Activated CD8-positive, alpha-beta memory T cell treated with anti-CD3 and anti-CD28 coated beads, Interleukin-2, amount 10 ng/mL, durations not matched to agents 7 days and 5 days (primary cell): ENCODE results near the gene AS3MT. TPM values are rescaled to one million over a fixed set of nuclear protein-coding genes. Genes with fewer than 3 reads are reported as not detected.
A peak's percentile ranks its signal among the peaks of the same experiment; 100 is the strongest.
"Not testable (repeated sequence)": the region's sequence is repeated elsewhere in the genome, so short reads cannot be mapped to it uniquely, and the experiment has no call there.

ENCODE experiments used
- ATAC-seq: fragments of 150-1000 bp; cut with Tn5 transposase; one replicate; pipeline ENCODE4 v1.10.0; 2021; ENCODE audit warnings: moderate library complexity
- CTCF ChIA-PET: fragments of 350-600 bp; sonication (Branson Sonifier 250); formaldehyde crosslinking; loops from one replicate; lab custom pipeline; 2021; ENCODE audit warnings: antibody characterized with exemption; lab: Charles Lee
- DNase-seq: peaks from one replicate; pipeline ENCODE4 v3.0.0-alpha.2; 2020
- H3K27ac Mint-ChIP-seq: one replicate; pipeline ENCODE4 v1.8.0; 2021; ENCODE audit warnings: mild to moderate bottlenecking, mixed read lengths
- H3K27me3 Mint-ChIP-seq: one replicate; pipeline ENCODE4 v1.8.0; 2021; ENCODE audit warnings: mixed read lengths
- H3K36me3 Mint-ChIP-seq: one replicate; pipeline ENCODE4 v1.8.0; 2021; ENCODE audit warnings: mild to moderate bottlenecking, mixed read lengths
- H3K4me1 Mint-ChIP-seq: one replicate; pipeline ENCODE4 v1.8.0; 2021; ENCODE audit warnings: mixed read lengths
- H3K4me3 Mint-ChIP-seq: one replicate; pipeline ENCODE4 v1.8.0; 2021; ENCODE audit warnings: mild to moderate bottlenecking, moderate library complexity, mixed read lengths
- H3K9me3 Mint-ChIP-seq: one replicate; pipeline ENCODE4 v1.8.0; 2022; ENCODE audit warnings: low read depth, mixed read lengths
- total RNA-seq, 2 experiments: library from RNA; stranded (reverse); gene quantifications; one replicate each; pipeline ENCODE4 v1.2.3, GENCODE V29; 2021

The AS3MT gene
- total RNA-seq, 2 experiments from 2014 or later = 0.41 TPM; not detected in 1

- H3K36me3 Mint-ChIP-seq, ATAC-seq, H3K9me3 Mint-ChIP-seq, H3K4me1 Mint-ChIP-seq, H3K27ac Mint-ChIP-seq, DNase-seq, H3K4me3 Mint-ChIP-seq: not testable (repeated sequence)
- peaks cover 22% of the 10 kb centered on the region for H3K27me3 Mint-ChIP-seq
- CTCF ChIA-PET = interaction anchor here (3.8 kb wide), 1 partner anchor 64 kb away, joined by 38 read pairs; no protein-coding TSS in a partner anchor
Measured at GRCh38 chr10:102838276-102838927, 30.9 kb upstream of the AS3MT start.

GRCh38 chr10:102841827-102842345 lies 27.4 kb upstream of the AS3MT start:
- H3K4me1 Mint-ChIP-seq = no peaks in the 10 kb centered on the region
- no peak overlapping the region for H3K4me3 Mint-ChIP-seq
- H3K9me3 Mint-ChIP-seq = no peaks in the 10 kb centered on the region
- H3K36me3 Mint-ChIP-seq = no peaks in the 10 kb centered on the region
- peaks cover 24% of the 10 kb centered on the region for H3K27me3 Mint-ChIP-seq
- no peak for ATAC-seq
- CTCF ChIA-PET = no interaction called here
- no peak overlapping the region for H3K27ac Mint-ChIP-seq
- DNase-seq = no peak

GRCh38 chr10:102843139-102843538 lies 26.1 kb upstream of the AS3MT start:
- CTCF ChIA-PET = interaction anchor here (1.5 kb wide), 1 partner anchor 227 kb away, joined by 3 read pairs; no protein-coding TSS in a partner anchor
- not testable (repeated sequence) for H3K4me3 Mint-ChIP-seq, H3K4me1 Mint-ChIP-seq, H3K9me3 Mint-ChIP-seq, H3K36me3 Mint-ChIP-seq, DNase-seq, H3K27ac Mint-ChIP-seq, ATAC-seq
- peaks cover 23% of the 10 kb centered on the region for H3K27me3 Mint-ChIP-seq

GRCh38 chr10:102844190-102844776 lies 25.0 kb upstream of the AS3MT start:
- H3K4me1 Mint-ChIP-seq, H3K9me3 Mint-ChIP-seq, H3K27ac Mint-ChIP-seq, H3K4me3 Mint-ChIP-seq, ATAC-seq, DNase-seq, H3K36me3 Mint-ChIP-seq: not testable (repeated sequence)
- H3K27me3 Mint-ChIP-seq = peaks cover 18% of the 10 kb centered on the region
- CTCF ChIA-PET = interaction anchor here (1.5 kb wide), 1 partner anchor 226 kb away, joined by 3 read pairs; no protein-coding TSS in a partner anchor

GRCh38 chr10:102845352-102845902 lies 23.8 kb upstream of the AS3MT start:
- no peak overlapping the region for H3K4me3 Mint-ChIP-seq
- no peaks in the 10 kb centered on the region for H3K9me3 Mint-ChIP-seq
- H3K36me3 Mint-ChIP-seq = no peaks in the 10 kb centered on the region
- CTCF ChIA-PET = interaction anchor here (0.6 to 1.3 kb wide), 2 partner anchors 21 to 56 kb away, joined by 4 to 6 read pairs; no protein-coding TSS in a partner anchor
- peaks cover 11% of the 10 kb centered on the region for H3K27me3 Mint-ChIP-seq
- H3K4me1 Mint-ChIP-seq = no peaks in the 10 kb centered on the region
- no peak overlapping the region for H3K27ac Mint-ChIP-seq
- DNase-seq = no peak
- ATAC-seq = no peak

- no peak for DNase-seq
- peaks cover 5% of the 10 kb centered on the region for H3K4me1 Mint-ChIP-seq
- CTCF ChIA-PET = interaction anchor here (1.0 kb wide), 1 partner anchor 15 kb away, joined by 5 read pairs; no protein-coding TSS in a partner anchor
- peaks cover 1% of the 10 kb centered on the region for H3K36me3 Mint-ChIP-seq
- ATAC-seq = no peak
- H3K4me3 Mint-ChIP-seq = no peak overlapping the region
- H3K27ac Mint-ChIP-seq = no peak overlapping the region
- no peaks in the 10 kb centered on the region for H3K27me3 Mint-ChIP-seq
- H3K9me3 Mint-ChIP-seq = no peaks in the 10 kb centered on the region
Measured at GRCh38 chr10:102850025-102850518, 19.2 kb upstream of the AS3MT start.

- ATAC-seq, CTCF ChIA-PET: not testable (repeated sequence)
Measured at GRCh38 chr10:102853237-102853636, 16.0 kb upstream of the AS3MT start.

GRCh38 chr10:102855731-102856436 lies 13.4 kb upstream of the AS3MT start:
- Mint-ChIP-seq H3K4me1 (peaks cover 18% of the 10 kb centered on the region), H3K4me3 (peak overlapping the region; percentile 43)
- not testable (repeated sequence) for H3K27ac Mint-ChIP-seq, H3K27me3 Mint-ChIP-seq, H3K36me3 Mint-ChIP-seq, H3K9me3 Mint-ChIP-seq, ATAC-seq, DNase-seq
- CTCF ChIA-PET = interaction anchor here (0.7 kb wide), 1 partner anchor 387 kb away, joined by 3 read pairs; no protein-coding TSS in a partner anchor

More at GRCh38 chr10:102853237-102853636, 16.0 kb upstream of the AS3MT start:
- peaks cover 18% of the 10 kb centered on the region for H3K4me1 Mint-ChIP-seq
- H3K36me3 Mint-ChIP-seq, DNase-seq, H3K27me3 Mint-ChIP-seq, H3K9me3 Mint-ChIP-seq, H3K4me3 Mint-ChIP-seq, H3K27ac Mint-ChIP-seq: not testable (repeated sequence)

- H3K27me3 Mint-ChIP-seq = no peaks in the 10 kb centered on the region
- peaks cover 8% of the 10 kb centered on the region for H3K36me3 Mint-ChIP-seq
- H3K4me3 Mint-ChIP-seq = no peak overlapping the region
- ATAC-seq (no peak), DNase-seq (no peak)
- CTCF ChIA-PET = interaction anchor here (0.7 kb wide), 1 partner anchor 386 kb away, joined by 3 read pairs; no protein-coding TSS in a partner anchor
- no peaks in the 10 kb centered on the region for H3K9me3 Mint-ChIP-seq
- H3K27ac Mint-ChIP-seq = no peak overlapping the region
- peaks cover 18% of the 10 kb centered on the region for H3K4me1 Mint-ChIP-seq
Measured at GRCh38 chr10:102856758-102857424, 12.4 kb upstream of the AS3MT start.

GRCh38 chr10:102859911-102860310 lies 9.4 kb upstream of the AS3MT start:
- peaks cover 13% of the 10 kb centered on the region for H3K4me1 Mint-ChIP-seq
- H3K27me3 Mint-ChIP-seq = no peaks in the 10 kb centered on the region
- H3K9me3 Mint-ChIP-seq = no peaks in the 10 kb centered on the region
- H3K27ac Mint-ChIP-seq = no peak overlapping the region
- DNase-seq = no peak
- no peak for ATAC-seq
- H3K4me3 Mint-ChIP-seq = no peak overlapping the region
- peaks cover 6% of the 10 kb centered on the region for H3K36me3 Mint-ChIP-seq
- CTCF ChIA-PET = interaction anchor here (1.0 to 1.2 kb wide), 2 partner anchors 8 to 11 kb away, joined by 3 read pairs; no protein-coding TSS in a partner anchor

- DNase-seq = no peak
- CTCF ChIA-PET = no interaction called here
- no peak overlapping the region for H3K4me3 Mint-ChIP-seq
Measured at GRCh38 chr10:102863660-102864059, 5.6 kb upstream of the AS3MT start.

GRCh38 chr10:102865620-102866019 lies 3.6 kb upstream of the AS3MT start:
- ATAC-seq = no peak
- peaks cover 11% of the 10 kb centered on the region for H3K4me1 Mint-ChIP-seq
- no peak for DNase-seq
- H3K36me3 Mint-ChIP-seq = peaks cover 3% of the 10 kb centered on the region
- CTCF ChIA-PET = interaction anchor here (0.6 to 1.4 kb wide), 3 partner anchors 20 to 111 kb away, joined by 3 to 4 read pairs (median 4); no protein-coding TSS in a partner anchor
- no peaks in the 10 kb centered on the region for H3K9me3 Mint-ChIP-seq
- H3K27me3 Mint-ChIP-seq = peaks cover 19% of the 10 kb centered on the region
- H3K27ac Mint-ChIP-seq = no peak overlapping the region
- H3K4me3 Mint-ChIP-seq = no peak overlapping the region

More at GRCh38 chr10:102863660-102864059, 5.6 kb upstream of the AS3MT start:
- no peak overlapping the region for H3K27ac Mint-ChIP-seq
- H3K27me3 Mint-ChIP-seq = peaks cover 2% of the 10 kb centered on the region
- H3K4me1 Mint-ChIP-seq = no peaks in the 10 kb centered on the region
- peaks cover 6% of the 10 kb centered on the region for H3K36me3 Mint-ChIP-seq
- no peaks in the 10 kb centered on the region for H3K9me3 Mint-ChIP-seq
- no peak for ATAC-seq
